ENCODE results near the gene WFDC11. TPM values are rescaled to one million over a fixed set of nuclear protein-coding genes. Genes with fewer than 3 reads are reported as not detected.

The WFDC11 gene
- total RNA-seq: not detected in 2 replicates

DNA sequence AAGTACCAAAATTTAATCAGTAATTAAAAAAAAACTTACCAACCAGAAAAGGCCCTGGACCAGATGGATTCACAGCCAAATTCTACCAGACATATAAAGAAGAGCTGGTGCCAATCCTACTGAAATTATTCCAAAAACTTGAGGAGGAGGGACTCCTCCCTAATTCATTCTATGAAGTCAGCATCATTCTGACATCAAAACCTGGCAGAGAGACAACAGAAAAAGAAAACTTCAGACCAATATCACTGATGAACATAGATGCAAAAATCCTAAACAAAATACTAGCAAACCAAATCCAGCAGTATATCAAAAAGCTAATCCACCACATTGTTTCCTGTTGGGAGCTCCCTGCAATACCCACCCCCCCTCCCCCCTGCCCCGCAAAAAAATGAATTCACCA lies at the start of gene WFDC11:
Gene WFDC11, minus strand, starts transcription at position 101 of the 400 bp plus-strand sequence. CDS start 19,639 bp downstream, outside the sequence.

DNA sequence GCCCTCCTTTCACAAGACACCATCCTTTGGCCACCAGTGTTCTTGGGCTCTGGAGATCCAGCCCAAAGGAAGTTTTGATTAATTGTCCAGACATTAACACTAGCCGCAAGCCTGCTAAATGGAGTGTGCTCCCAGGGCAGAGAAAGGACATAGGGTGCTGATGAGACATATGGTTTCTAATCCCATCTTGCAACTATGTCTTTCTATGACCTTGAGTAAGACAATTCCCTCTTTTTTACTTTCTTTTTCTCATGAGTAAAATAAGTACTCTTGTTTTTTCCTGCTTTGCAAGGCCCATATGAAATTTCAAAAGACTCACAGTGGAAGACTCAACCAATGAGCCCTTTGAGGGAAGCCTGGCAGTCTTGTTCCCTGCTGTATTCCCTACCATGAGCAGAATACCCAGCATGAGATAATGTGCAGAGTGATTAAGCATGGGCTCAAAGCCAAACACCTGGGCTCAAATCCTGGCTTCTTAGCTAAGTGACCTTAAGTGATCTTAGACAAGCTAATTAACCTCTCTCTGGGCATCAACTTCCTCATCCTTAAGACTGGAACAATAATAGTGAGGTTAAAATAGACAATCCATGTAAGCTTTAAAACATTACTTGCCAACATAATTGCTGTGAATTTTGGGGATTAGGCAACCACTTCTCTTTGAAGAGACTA lies 35.1 kb upstream of the WFDC11 start, which contains the start of gene WFDC10B:
Gene WFDC10B, minus strand, starts transcription at position 51 of the 669 bp plus-strand sequence. CDS start 19,027 bp downstream, outside the sequence.

DNA sequence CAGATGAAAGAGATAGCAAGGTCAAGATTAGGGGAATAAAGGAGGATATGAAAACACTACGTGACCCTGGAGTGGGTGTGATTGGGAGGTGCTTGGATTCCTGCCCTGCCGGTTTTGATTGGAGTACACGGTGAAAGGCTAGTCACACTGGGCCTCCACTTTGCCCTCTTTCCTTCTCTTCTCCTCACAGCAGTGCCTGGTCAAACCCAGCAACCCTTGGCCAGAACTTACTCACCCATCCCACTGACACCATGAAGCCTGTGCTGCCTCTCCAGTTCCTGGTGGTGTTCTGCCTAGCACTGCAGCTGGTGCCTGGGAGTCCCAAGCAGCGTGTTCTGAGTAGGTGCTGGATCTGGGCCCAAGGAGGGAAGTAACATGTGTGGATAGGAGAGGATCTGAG lies 31.8 kb upstream of the WFDC11 start, which contains the start of gene WFDC13:
Gene WFDC13, plus strand, starts transcription at position 166 of the 400 bp plus-strand sequence. Its CDS starts 86 bp downstream, at position 252.

DNA sequence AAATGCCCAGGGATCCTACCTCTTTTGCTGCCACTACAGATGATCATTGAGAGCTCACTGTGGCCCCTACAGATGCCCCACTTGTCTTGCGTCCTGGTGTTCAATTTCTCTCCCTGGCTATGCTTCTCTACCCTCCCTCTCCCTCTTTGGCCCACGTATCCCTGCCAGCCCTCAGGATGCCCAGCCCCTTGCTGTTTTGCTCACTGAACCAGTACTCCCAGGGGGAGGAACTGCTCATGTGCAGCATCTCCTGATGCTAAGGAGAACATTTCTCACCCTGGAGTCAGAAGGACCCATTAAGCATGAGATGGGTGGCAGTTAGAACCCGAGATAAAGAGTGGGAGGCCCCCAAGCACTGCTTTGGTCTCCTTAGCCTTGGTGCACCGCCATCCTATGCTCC lies 38.9 kb downstream of the WFDC11 start, which contains the start of gene WFDC9:
Gene WFDC9, minus strand, starts transcription at position 101 of the 400 bp plus-strand sequence. CDS start 21,103 bp downstream, outside the sequence.

DNA sequence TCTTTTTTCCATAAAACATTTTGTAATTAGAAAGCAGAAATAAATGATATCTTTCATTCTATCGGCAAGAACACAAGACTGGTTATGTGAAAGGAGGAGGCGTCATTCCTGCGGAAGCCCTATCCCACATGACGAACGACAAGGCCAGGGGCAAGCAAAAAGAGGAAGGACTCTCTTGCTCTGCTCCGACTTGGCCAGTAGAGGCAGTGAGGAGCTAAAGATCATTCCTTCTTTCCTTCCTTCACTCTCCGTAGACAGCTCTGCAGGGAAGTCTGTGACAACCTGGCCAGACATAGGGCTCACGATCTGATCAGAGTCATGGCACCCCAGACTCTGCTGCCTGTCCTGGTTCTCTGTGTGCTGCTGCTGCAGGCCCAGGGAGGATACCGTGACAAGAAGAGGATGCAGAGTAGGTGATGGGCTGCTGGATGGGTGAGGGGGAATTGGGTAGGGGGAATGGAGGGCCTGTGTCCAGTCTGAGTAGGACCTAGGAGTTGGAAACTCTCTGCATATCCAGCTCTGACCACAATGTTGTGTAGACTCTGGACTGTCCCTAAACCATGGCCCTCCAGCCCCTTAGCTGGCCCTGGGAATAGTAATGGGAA lies 40.4 kb downstream of the WFDC11 start, which contains the start of gene WFDC10A:
Gene WFDC10A, plus strand, starts transcription at position 244 of the 605 bp plus-strand sequence. Its CDS starts 75 bp downstream, at position 319.

Other genes starting within 250 kb of the WFDC11 start
- not detected in 2 replicates for gene WFDC2, start 200.5 kb downstream of the WFDC11 start, total RNA-seq
- not detected in 2 replicates for gene SPINT3, start 154.6 kb downstream of the WFDC11 start, total RNA-seq
- gene WFDC6, start 130.8 kb downstream of the WFDC11 start, total RNA-seq: not detected in 2 replicates
- gene EPPIN, start 122.8 kb downstream of the WFDC11 start, total RNA-seq: not detected in 2 replicates
- gene WFDC8, start 91.0 kb downstream of the WFDC11 start, total RNA-seq: not detected in 2 replicates
- gene WFDC10A, start 40.5 kb downstream of the WFDC11 start, total RNA-seq: not detected in 2 replicates
- not detected in 2 replicates for gene WFDC9, start 39.0 kb downstream of the WFDC11 start, total RNA-seq
- gene WFDC13, start 31.8 kb upstream of the WFDC11 start, total RNA-seq: not detected in 2 replicates
- not detected in 2 replicates for gene WFDC10B, start 34.8 kb upstream of the WFDC11 start, total RNA-seq
- gene SPINT4, start 52.1 kb upstream of the WFDC11 start, total RNA-seq: not detected in 2 replicates
- 0.89 TPM in 1 of 2 replicates, not detected in the other for gene WFDC3, start 121.6 kb upstream of the WFDC11 start, total RNA-seq
- gene DNTTIP1, start 121.7 kb upstream of the WFDC11 start, total RNA-seq: 10.7 and 13.4 TPM in 2 replicates
- 2.1 and 11.3 TPM in 2 replicates for gene UBE2C, start 142.4 kb upstream of the WFDC11 start, total RNA-seq
- not detected in 2 replicates for gene TNNC2, start 157.1 kb upstream of the WFDC11 start, total RNA-seq
- 33.3 and 34.7 TPM in 2 replicates for gene SNX21, start 163.6 kb upstream of the WFDC11 start, total RNA-seq
- gene ACOT8, start 187.2 kb upstream of the WFDC11 start, total RNA-seq: 23.4 and 43.1 TPM in 2 replicates
- 6.0 and 8.6 TPM in 2 replicates for gene ZSWIM3, start 187.4 kb upstream of the WFDC11 start, total RNA-seq
- 2.7 and 4.1 TPM in 2 replicates for gene ZSWIM1, start 211.0 kb upstream of the WFDC11 start, total RNA-seq
- 1.1 and 2.1 TPM in 2 replicates for gene SPATA25, start 217.4 kb upstream of the WFDC11 start, total RNA-seq
- gene NEURL2, start 221.0 kb upstream of the WFDC11 start, total RNA-seq: 3.3 and 7.1 TPM in 2 replicates
- 94.6 and 108 TPM in 2 replicates for gene CTSA, start 221.1 kb upstream of the WFDC11 start, total RNA-seq
- 17.8 and 27.7 TPM in 2 replicates for gene PLTP, start 241.9 kb upstream of the WFDC11 start, total RNA-seq